Choroid plexus epithelial cell (primary cell): ENCODE measurements around the gene USP6NL.

Source experiments
- DNase-seq: peaks from one replicate; pipeline ENCODE4 v3.0.0-alpha.2; 2010; ENCODE audit warnings: low read depth
- H3K4me3 ChIP-seq: 2 replicates; pipeline ENCODE4 v1.5.1; 2011; ENCODE audit warnings: low read depth, mild to moderate bottlenecking, control low read depth, low read length, moderate library complexity
- TF ChIP-seq, protein P1 (sequence below): conservative IDR thresholded peaks from 2 replicates; pipeline ENCODE4 v1.5.1; 2011; ENCODE audit warnings: low read depth, mild to moderate bottlenecking, control low read depth, inconsistent platforms, low read length, moderate library complexity

The USP6NL gene

DNA sequence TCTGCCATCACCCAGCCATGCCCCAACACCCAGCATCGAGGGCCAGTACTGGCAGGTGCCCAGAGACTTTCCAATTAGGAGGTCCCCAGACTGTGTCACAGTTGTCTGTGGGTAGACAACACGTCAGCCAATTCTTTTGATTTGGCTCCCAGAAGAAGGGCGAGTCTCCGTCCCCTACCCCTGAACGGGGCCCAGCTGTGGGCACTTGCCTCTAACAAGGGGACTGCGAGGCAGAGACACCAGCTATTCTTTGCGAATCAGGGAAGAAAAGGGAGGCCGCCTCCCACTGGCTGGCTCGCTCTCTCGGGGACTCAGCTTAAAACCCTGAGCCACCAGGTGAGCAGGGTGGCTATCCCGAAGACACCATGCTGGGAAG is 167.3 kb downstream of the USP6NL start:
- DNase-seq: no peak
- TF ChIP-seq, protein P1, sequence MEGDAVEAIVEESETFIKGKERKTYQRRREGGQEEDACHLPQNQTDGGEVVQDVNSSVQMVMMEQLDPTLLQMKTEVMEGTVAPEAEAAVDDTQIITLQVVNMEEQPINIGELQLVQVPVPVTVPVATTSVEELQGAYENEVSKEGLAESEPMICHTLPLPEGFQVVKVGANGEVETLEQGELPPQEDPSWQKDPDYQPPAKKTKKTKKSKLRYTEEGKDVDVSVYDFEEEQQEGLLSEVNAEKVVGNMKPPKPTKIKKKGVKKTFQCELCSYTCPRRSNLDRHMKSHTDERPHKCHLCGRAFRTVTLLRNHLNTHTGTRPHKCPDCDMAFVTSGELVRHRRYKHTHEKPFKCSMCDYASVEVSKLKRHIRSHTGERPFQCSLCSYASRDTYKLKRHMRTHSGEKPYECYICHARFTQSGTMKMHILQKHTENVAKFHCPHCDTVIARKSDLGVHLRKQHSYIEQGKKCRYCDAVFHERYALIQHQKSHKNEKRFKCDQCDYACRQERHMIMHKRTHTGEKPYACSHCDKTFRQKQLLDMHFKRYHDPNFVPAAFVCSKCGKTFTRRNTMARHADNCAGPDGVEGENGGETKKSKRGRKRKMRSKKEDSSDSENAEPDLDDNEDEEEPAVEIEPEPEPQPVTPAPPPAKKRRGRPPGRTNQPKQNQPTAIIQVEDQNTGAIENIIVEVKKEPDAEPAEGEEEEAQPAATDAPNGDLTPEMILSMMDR: no peak

DNA sequence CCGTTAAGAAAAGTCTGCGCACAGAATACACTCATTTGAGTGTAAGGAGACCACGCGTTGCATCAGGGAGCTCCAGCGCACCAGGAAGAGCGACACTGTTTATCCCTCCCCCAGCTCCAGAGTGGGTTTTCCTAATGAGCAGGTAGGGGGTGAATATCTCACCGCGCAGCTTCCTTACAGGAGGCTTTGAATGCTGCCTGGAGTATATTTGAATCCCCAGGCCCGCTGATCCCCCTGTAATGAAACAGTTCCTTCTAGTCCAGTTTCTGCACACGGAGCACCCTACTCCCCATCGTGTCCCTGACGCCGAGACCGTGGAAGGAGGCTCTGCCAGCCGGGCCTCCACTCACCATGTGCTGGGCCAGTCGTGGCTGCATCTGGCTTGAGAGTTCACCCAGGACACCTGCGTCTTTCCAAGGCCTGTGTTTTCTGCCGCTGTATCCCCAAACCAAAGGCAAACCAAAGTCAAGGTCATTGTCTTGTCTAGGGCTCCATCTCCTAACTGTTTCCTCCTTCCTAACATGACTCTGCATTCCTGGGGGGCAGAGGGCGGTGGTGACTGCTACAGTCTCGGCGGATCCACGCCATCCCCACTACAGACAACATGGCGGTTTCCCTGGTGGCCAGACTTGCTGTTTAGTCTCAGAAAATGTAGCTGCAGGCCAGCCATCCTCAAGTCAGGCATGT is 167.8 kb downstream of the USP6NL start:
- TF ChIP-seq, protein P1: no peak
- no peak for DNase-seq

More for the DNA sequence above, 167.3 kb downstream of the USP6NL start:
- H3K4me3 ChIP-seq: no peak overlapping the region

DNA sequence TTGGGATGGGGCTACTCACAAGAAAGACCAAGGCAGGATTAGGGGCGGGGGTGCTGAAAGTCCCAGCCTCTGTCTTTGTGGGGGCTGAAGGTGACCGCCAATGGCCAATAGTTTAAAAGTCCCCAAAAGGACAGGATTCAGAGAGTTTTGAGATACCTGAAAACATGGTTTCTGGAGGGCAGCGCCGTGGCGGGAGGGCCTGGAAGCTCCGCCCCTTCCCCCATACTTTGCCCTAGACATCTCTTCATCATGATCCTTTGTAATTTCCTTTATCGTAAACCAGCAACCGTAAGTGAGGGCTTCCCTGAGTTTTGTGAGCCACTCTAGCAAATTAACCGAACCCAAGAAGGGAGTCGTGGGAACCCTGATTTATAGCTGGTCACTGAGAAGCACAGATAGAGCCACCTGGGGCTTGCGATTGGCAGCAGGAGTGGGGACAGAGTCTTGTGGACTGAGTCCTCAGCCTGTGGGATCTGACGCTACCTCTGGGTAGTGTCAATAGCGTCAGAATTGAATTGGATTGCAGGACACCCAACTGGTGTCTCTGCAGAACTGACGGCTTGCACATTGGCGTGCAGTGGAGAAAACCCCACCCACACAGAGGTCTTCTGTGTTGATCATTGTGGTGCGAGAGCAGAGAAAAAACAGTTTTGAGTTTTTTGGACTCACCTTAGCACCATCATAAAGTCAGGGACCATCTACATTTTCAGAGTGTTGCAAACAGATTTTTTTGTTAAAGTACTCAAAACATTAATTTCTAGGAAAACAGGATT is 169.3 kb downstream of the USP6NL start:
- TF ChIP-seq, protein P1: no peak
- no peak overlapping the region for H3K4me3 ChIP-seq

More for the DNA sequence above, 167.8 kb downstream of the USP6NL start:
- H3K4me3 ChIP-seq: no peak overlapping the region

DNA sequence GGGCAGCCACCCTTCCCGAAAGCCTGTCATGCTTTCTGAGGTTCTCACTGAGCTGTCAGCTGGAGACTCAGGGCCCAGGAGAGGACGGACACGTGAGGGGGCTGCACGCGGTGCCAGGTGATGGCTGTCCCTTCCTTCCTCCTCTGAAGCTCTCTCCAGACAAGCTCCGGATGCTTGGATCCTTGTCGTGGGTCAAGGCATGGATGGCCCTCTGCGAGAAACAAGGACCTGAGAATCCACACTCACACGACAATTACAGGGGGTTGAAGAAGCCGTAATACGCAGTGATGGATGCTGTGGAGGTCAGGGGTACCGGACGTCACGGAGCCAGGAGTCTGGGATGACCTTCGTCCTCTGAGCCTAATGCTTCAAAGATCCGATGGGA is 170.3 kb downstream of the USP6NL start:
- no peak overlapping the region for H3K4me3 ChIP-seq
- TF ChIP-seq, protein P1: no peak
- DNase-seq: no peak

More for the DNA sequence above, 169.3 kb downstream of the USP6NL start:
- no peak for DNase-seq

DNA sequence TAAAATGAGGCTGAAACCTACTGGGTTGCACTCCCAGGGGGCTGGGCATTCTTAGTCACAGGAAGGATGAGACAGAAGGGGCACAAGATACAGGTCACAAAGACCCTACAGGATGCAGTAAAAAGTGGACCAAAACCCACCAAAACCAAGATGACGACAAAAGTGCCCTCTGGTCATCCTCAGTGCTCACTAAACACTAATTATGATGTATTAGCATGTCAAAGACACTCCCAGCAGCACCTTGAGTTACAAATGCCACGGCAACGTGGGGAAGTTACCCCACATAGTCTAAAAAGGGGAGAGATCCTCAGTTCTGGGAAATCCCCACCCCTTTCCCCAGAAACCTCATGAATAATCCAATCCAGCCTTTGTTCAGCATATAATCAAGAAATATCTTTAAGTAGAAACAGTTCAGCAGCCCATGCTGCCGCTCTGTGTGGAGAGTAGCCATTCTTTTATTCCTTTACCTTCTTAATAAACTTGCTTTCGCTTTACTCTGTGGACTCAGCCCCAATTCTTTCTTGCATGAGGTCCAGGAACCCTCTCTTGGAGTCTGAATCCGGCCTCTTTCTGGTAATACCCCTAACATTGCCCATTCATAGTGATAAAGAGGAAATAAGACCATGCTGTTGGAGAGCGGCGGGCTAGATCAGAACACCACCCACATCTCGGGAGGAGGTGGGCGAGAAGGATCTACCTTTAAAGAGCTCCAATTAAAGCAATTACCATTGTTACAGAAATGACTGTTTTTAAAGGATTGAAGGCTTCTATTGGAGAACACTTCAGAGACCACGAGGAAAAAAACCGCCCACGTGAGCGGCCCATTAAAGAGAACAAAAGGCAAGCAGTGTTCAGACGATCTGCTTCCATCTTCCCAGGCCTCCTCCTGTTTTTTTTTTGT is 170.9 kb downstream of the USP6NL start:
- DNase-seq: no peak
- TF ChIP-seq, protein P1: no peak
- H3K4me3 ChIP-seq: no peak overlapping the region

DNA sequence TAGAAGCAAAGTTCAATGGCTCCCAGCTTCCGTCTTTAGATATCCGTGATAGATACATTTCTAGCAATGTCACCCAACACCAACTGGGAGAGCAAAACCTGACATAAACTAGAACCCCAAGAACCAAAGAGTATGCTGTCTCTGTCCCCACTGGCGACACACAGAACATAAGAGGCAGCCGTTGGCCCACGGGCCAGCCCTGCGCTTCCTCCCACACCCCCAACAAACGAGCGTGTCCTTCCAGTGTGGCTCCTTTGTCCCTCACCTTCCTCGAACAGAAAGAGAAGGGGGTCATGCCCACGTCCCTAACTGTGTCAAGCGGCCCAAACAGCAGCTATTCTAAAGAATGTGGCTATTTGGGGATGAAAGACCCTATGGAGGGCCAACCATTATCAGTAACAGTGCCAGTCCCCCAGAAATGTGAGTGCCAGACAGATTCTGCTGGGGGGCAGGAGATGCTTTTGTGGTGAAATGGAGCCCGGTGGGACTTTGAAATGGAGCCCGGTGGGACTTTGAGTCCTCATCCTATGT is 171.9 kb downstream of the USP6NL start:
- no peak for DNase-seq
- no peak overlapping the region for H3K4me3 ChIP-seq
- TF ChIP-seq, protein P1: no peak
